ENCODE data around the gene ZNF136.
A peak's percentile ranks its signal among the peaks of the same experiment; 100 is the strongest.

ZNF136 gene

DNA sequence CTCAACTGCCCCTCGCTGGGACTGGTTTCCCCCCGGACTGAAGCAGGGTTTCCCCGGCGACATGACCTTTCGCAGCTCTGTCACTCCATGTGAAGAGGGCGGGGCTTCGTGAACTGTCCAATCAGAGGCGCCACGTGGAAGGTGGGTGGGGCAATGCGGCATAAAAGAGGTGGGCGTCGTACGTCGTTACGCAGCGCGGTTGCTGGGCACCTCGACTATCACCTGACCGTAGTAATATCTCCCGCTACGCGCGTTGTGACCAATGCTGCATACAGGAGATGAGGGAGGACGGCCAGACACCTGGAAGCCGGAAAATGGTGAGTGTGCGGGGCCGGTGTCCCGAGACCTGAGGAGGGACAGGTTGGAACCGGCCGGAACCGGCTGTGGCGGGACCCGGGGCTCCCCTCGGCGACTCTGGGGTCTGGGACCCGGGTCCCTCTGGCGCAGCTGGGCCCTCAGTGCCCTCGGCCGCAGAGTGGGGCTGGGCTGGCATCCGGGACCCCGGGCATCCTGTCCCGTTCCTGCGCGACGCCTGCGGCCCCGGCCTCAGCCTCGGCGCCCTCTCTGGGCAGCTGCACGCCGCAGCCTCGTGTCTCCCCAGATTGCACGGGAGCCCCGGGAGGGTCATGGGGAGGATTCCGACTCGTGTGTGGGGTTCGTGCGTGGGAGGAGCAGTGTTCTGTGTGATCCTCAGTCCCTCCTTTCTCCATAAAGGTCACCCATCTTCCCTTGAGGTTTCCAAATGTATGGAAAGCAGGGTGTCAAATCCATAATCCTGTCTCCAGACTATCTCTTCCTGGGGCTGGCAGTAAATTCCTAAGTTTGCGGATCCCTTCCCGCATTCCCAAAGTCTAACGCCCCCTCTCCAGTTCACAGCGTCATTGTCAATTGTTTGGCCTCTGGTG, 32.2 kb downstream of the ZNF136 start:
- DNase-seq (ENCODE audit: low spot score), result peak; percentile 86

DNA sequence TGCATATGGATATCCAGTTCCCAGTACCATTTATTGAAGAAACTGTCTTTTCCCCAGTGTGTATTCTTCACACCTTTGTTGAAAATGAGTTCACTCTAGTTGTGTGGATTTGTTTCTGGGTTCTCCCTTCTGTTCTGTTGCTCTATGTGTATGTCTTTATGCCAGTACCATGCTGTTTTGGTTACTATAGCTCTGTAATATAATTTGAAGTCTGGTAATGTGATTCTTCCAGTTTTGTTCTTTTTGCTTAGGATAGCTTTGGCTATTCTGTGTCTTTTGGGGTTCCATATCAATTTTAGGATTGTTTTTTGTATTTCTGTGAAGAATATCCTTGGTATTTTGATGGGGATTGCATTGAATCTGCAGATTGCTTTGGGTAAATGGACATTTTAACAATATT, 35.2 kb downstream of the ZNF136 start:
- no peak for DNase-seq (ENCODE audit: low spot score)

DNA sequence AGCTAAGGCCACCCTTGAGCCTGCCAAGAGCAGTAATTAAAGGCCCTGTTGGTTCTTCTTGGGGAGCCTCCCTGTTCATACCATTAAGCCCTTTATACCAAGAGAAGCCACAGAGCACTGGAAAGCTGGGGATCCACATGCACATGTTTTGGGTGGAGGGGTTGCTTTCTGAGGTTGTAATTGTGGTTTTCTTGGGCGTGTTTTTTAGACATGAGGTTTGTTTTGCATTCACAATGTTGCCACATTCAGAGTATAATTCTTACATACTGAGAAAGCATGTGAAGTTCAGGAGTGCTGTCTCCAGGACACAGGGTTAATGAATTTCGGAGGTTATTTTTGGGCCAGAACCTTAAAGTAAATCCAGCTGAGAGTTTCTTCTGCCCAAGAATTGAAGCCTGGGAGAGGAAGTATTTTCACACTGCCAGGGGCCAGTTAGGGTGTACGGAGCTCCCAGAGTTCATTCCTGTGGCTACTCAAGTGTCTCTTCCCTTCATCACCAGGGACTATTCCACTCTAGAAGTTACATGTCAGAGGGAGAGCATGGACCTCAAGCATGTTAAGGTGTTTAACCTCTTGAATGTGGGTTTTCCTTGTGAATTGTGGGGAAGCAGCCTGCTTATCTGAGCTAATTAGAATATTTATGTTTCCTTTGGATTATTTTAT, 37.0 kb downstream of the ZNF136 start:
- DNase-seq (ENCODE audit: low spot score), result peak; percentile 56

DNA sequence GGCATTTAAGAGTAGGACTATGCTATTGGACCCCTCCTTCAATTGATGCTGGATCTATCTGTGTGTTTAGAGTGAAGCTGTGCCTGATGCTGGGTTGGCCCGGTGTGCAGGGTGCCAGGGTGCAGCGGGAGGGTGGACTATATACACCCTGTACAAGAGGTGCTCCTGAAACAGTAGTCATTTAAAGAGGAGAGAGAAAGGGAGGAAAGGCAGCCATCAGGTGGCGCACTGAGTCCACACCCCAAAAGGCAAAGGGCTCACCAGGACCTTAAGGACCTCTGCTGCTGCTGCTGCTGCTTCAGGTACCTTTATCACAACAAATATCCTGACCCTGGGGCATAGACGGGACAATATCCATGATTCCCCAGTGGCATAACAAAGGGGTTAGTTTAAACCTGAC, 39.4 kb downstream of the ZNF136 start:
- DNase-seq (ENCODE audit: low spot score), result no peak

DNA sequence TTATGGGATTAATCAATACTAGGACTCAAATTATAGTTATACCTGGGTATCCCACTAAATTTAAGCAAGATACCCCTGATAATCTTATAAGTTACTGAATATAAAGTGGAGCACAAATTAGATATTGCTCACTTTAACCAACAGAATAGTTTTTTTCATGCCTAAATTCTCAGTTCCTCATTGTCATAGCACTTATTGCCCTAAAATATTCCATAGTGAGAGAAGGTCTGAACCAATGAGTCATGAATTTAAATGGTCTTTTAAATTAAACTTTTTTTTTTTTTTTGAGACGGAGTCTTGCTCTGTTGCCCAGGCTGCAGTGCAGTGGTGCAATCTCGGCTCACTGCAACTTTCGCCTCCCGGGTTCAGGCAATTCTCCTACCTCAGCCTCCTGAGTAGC, 42.4 kb downstream of the ZNF136 start:
- DNase-seq (ENCODE audit: low spot score), result no peak

DNA sequence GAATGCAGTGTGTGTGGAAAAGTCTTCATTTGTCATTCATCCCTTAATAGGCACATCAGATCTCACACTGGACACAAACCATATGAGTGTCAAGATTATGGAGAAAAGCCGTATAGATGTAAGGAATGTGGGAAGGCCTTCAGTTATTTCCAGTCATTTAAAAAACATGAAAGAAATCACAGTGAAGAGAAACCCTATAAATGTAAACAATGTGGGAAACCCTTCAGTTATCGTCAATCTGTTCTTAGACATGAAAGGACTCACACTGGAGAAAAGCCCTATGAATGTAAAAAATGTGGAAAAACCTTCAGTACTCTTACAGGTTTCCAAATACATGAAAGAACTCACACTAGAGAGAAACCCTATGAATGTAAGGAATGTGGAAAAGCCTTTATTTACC, 45.3 kb downstream of the ZNF136 start:
- DNase-seq (ENCODE audit: low spot score), result no peak

DNA sequence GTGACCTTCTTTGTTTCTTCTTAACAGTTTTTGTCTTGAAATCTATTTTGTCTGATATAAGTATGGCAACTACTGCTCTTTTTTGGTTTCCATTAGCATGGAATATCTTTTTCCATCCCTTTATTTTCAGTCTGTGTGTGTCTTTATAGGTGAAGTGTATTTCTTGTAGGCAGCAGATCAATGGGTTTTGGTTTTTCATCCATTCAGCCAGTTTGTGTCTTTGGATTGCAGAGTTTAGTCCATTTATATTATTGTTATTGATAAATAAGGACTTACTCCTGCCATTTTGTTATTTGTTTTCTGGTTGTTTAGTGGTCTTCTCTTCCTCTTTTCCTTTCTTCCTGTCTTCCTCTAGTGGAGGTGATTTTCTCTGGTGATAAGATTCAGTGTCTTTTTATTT, 54.4 kb downstream of the ZNF136 start:
- no peak for DNase-seq (ENCODE audit: low spot score)

DNA sequence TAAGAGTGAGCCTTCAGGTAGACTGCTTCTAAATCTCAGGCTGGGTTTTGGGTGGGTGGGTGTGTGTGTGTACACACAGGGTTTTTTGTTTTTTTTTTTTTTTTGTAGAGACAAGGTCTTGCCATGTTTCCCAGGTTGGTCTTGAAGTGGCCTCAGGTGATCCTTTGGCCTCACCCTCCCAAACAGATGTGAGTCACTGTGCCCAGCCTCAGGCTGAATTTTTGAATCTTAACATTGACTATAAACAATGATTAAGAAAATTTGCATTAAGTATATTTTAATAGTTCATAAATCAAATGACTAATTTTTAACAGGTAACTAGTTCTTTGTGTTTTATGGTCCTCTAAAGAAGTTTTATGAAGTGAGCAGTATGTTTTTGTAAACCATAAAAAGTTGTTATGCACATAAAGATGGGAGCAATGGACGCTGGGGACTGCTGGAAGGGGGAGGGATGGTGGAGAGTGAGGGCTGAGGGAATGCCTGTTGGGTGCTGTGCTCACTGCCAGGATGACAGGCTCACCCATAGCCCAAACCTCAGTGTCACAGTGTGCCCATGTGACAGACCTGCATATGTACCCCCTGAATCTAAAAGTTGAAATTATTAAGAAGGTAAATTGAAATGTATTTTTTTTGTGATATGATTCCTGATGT, 60.2 kb downstream of the ZNF136 start:
- DNase-seq (ENCODE audit: low spot score), result no peak

DNA sequence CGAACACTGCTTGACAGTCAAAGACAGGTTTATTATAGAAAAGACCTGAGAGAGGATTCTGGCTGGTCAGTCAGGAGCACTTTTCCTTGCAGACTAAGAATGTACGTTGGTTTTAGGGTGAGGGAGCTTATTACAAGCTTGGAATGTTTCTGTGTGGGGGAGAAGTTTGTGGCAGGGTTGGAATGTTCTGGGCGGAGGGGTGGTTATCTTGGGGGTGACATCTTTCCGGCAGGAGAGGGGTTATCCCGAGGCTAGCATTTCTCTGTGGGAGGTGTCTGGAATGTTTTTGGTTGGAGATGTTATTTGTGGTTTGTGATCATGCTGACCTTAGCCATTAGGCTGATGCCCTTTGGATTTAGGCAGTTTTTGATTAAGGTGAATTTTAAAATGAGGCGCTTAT, 61.8 kb downstream of the ZNF136 start:
- DNase-seq (ENCODE audit: low spot score), result peak; percentile 39

DNA sequence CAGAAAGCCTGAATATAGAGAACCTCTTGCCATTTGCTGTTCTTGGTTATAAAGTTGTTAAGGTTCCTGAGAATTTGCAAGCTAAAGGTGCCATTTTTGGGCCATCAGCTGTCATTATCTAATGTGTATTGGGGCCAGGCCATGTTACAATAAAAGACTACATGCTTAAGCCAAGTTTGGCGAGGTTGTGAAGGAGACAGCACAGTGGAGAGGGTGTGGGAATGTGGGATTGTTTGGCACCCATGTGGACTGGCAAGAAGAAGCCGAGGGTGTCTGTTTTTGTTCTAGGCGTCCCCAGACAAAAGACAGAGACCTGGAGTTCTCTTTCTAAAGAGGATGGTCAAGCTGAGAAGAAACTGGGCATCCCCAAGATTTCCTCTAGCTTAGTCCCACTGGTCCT, 67.1 kb downstream of the ZNF136 start:
- no peak for DNase-seq (ENCODE audit: low spot score)

DNA sequence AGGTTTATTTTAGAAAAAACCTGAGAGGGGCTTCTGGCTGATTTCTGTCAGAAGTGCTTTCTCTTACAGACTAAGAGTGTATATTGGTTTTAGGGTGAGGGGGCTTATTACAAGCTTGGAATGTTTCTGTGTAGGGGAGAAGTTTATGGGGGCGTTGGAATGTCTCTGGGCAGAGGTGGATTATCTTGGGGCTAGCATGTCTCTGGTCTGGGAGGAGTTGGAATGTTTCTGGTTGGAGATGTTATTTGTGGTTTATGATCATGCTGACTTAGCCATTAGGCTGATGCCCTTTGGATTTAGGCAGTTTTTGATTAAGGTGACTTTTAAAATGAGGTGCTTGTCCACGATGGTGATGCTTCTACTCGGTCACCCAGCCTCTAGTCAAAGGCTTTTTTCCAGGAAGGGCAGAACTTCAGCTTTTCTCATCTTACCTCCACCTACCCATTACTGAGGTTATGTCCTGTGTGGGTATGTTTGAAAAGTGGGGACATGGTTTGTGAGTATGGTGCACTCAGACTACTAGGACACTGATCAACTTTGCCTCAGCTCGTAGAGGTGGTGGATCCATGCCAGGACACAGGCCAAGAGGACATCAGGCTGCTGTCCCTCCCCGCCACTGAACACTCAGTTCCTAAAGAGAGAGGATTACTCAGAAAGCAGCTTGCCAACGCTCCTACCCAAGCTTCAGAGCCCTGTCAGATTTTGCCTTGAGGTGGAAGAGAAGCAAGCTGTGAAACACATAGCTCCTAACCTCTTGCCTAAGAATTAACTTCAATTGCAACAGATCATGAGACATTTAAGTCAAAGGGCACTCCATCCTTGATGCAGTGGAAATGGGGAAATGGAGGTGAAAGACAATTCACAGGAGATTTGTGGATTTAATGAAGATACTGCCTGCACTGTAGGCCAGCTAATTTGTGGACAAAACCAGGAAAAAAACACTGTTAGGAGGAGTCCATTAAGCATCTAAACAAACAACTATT, 68.1 kb downstream of the ZNF136 start:
- DNase-seq (ENCODE audit: low spot score), result no peak

DNA sequence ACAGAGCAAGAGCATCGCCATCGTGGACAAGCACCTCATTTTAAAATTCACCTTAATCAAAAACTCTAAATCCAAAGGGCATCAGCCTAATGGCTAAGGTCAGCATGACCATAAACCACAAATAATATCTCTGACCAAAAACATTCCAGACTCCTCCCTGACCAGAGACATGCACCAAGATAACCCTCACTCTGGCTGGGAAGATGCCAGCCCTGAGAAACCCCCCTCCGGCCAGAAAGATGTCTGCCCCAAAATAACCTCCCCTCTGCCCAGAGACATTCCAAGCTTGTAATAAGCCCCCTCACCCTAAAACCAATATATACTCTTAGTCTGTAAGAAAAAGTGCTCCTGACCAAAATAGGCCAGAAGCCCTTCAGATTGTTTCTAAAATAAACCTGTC, 70.1 kb downstream of the ZNF136 start:
- no peak for DNase-seq (ENCODE audit: low spot score)

DNA sequence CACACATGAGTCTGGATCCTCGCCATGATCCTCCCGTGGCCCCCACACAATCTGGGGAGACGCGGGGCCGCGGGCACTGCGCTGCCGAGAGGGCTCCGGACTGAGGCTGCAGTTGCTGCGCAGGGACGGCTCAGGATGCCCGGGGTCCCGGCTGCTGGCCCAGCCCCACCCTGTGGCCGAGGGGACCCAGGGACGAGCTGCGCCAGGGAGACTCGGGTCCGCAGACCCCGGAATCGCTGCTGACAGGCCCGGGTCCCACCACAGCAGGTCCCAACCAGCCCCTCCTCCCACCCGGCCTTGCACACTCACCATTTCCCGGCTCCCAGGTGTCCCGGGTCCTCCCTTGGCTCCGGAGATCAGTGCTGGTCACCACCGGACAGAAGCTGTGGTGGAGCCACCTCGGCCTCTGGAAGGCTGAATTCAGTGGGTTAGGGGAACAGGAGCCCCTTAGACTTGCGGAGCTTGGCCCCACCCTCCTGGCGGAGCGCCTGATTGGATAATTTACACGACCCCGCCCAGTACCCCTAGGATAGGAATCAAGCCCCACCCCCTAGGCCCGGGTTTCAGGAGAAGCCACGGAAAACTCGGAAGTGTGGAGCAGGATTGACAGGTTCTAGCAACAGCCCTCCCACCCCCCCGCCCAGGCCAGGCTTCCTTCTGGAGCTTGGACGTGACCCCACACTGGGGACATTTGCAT, 74.4 kb downstream of the ZNF136 start:
- no peak for DNase-seq (ENCODE audit: low spot score)
